ENCODE measurements around the gene ZNF577.

ZNF577 gene

GRCh38 chr19:51861870-51862622, 25.7 kb downstream of the ZNF577 start:
- DNase-seq: no peak

- DNase-seq: no peak
Measured at GRCh38 chr19:51837145-51837544, 50.6 kb downstream of the ZNF577 start.

- DNase-seq: no peak
Measured at GRCh38 chr19:51830274-51830673, 57.5 kb downstream of the ZNF577 start.

- no peak for DNase-seq
Measured at GRCh38 chr19:51824281-51825005, 63.3 kb downstream of the ZNF577 start.

GRCh38 chr19:51822946-51823345, 64.8 kb downstream of the ZNF577 start:
- DNase-seq: no peak

GRCh38 chr19:51822325-51822724, 65.4 kb downstream of the ZNF577 start:
- DNase-seq: no peak

- no peak for DNase-seq
Measured at GRCh38 chr19:51821921-51822320, 65.8 kb downstream of the ZNF577 start.

- no peak for DNase-seq
Measured at GRCh38 chr19:51821456-51821855, 66.3 kb downstream of the ZNF577 start.
